Right lobe of liver (tissue), 4 donors: ENCODE measurements around the gene ARCN1.
"Not testable (repeated sequence)": the region's sequence is repeated elsewhere in the genome, so short reads cannot be mapped to it uniquely, and the experiment has no call there.

Source experiments
- POLR2A ChIP-seq: fragments of 450-650 bp; IDR thresholded peaks from one replicate; pipeline ENCODE4 v1.6.1; 2017; ENCODE audit warnings: antibody characterized with exemption, mild to moderate bottlenecking
- TF ChIP-seq, protein P1 (sequence below), 4 donors: fragments of 200-600 bp in 3 of 4; fragments of 450-650 bp in 1 of 4; IDR thresholded peaks; one replicate each; pipeline versions ENCODE4 v1.5.1 to v1.8.0; 2016 to 2022; ENCODE audit warnings: antibody characterized with exemption in 4 of 4, mild to moderate bottlenecking in 2 of 4
- donor health status: DM: no; HTN: no; CAD: no.
- donor health status: DM: no; HTN: no; CAD: no.
- donor health status: DM: no; HTN: yes; CAD: no.

- TF ChIP-seq, protein P1, sequence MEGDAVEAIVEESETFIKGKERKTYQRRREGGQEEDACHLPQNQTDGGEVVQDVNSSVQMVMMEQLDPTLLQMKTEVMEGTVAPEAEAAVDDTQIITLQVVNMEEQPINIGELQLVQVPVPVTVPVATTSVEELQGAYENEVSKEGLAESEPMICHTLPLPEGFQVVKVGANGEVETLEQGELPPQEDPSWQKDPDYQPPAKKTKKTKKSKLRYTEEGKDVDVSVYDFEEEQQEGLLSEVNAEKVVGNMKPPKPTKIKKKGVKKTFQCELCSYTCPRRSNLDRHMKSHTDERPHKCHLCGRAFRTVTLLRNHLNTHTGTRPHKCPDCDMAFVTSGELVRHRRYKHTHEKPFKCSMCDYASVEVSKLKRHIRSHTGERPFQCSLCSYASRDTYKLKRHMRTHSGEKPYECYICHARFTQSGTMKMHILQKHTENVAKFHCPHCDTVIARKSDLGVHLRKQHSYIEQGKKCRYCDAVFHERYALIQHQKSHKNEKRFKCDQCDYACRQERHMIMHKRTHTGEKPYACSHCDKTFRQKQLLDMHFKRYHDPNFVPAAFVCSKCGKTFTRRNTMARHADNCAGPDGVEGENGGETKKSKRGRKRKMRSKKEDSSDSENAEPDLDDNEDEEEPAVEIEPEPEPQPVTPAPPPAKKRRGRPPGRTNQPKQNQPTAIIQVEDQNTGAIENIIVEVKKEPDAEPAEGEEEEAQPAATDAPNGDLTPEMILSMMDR (IDR thresholded peaks at IDR 0.05) = not testable (repeated sequence)
- TF ChIP-seq POLR2A = not testable (repeated sequence)
Observed at GRCh38 chr11:118571701-118572060, 528 bp upstream of the ARCN1 start.
